Measurements from ENCODE around the gene SYNDIG1. TPM values are rescaled to one million over a fixed set of nuclear protein-coding genes. Genes with fewer than 3 reads are reported as not detected.

Gene SYNDIG1
- total RNA-seq, 1 donor from 2014 or later: 5.7 TPM

- Mint-ChIP-seq H3K9me3 (ENCODE audit: unreplicated experiment) (peaks cover 3% of the 10 kb centered on the region), H3K27me3 (ENCODE audit: low read depth, unreplicated experiment) (peaks cover 3% of the 10 kb centered on the region), H3K4me3 (ENCODE audit: unreplicated experiment) (no peak overlapping the region), H3K36me3 (ENCODE audit: low read depth, unreplicated experiment) (peaks cover 37% of the 10 kb centered on the region), H3K4me1 (ENCODE audit: low read depth, unreplicated experiment) (no peaks in the 10 kb centered on the region), H3K27ac (ENCODE audit: unreplicated experiment) (no peak overlapping the region)
- Histone ChIP-seq H3K4me2 (ENCODE audit: low read length) (no peak overlapping the region), H3K4me1 (ENCODE audit: insufficient read depth, low read length) (no peaks in the 10 kb centered on the region), H3K36me3 (ENCODE audit: insufficient read depth, low read length) (no peaks in the 10 kb centered on the region), H3K4me3 (ENCODE audit: insufficient read depth, low read depth, low read length) (no peak overlapping the region), H3K9me3 (ENCODE audit: insufficient read depth, low read depth, low read length) (no peaks in the 10 kb centered on the region), H2AFZ (ENCODE audit: low read depth, low read length) (no peak overlapping the region), H4K20me1 (ENCODE audit: insufficient read depth, low read length) (no peaks in the 10 kb centered on the region), H3K27ac (ENCODE audit: low read depth, low read length) (no peak overlapping the region), H3K79me2 (ENCODE audit: insufficient read depth, low read length) (no peaks in the 10 kb centered on the region), H3K9ac (ENCODE audit: low read length) (no peak overlapping the region), H3K27me3 (ENCODE audit: insufficient read depth, low read length) (no peaks in the 10 kb centered on the region)
- TF ChIP-seq CTCF (IDR thresholded peaks at IDR 0.05; ENCODE audit: insufficient read depth, low read depth, low read length) (no peak), EZH2 (IDR thresholded peaks at IDR 0.05; ENCODE audit: insufficient read depth, low read length) (no peak)
- DNase-seq (ENCODE audit: low read depth) (no peak), FAIRE-seq (no peak)
Measured at GRCh38 chr20:24543741-24544140, 74.3 kb downstream of the SYNDIG1 start.

- no peak for DNase-seq (ENCODE audit: low read depth)
- H3K4me1 Mint-ChIP-seq (ENCODE audit: low read depth, unreplicated experiment): no peaks in the 10 kb centered on the region
Measured at GRCh38 chr20:24544371-24544770, 74.9 kb downstream of the SYNDIG1 start.

More at GRCh38 chr20:24544371-24544770, 74.9 kb downstream of the SYNDIG1 start:
- peaks cover 3% of the 10 kb centered on the region for H3K27me3 Mint-ChIP-seq (ENCODE audit: low read depth, unreplicated experiment)
- H2AFZ ChIP-seq (ENCODE audit: low read depth, low read length): no peak overlapping the region
- H3K4me3 ChIP-seq (ENCODE audit: insufficient read depth, low read depth, low read length): no peak overlapping the region
- peaks cover 37% of the 10 kb centered on the region for H3K36me3 Mint-ChIP-seq (ENCODE audit: low read depth, unreplicated experiment)
- H3K9me3 Mint-ChIP-seq (ENCODE audit: unreplicated experiment): peaks cover 3% of the 10 kb centered on the region
- H3K4me2 ChIP-seq (ENCODE audit: low read length): no peak overlapping the region
- H3K79me2 ChIP-seq (ENCODE audit: insufficient read depth, low read length): no peaks in the 10 kb centered on the region
- H3K27ac Mint-ChIP-seq (ENCODE audit: unreplicated experiment): no peak overlapping the region
- no peaks in the 10 kb centered on the region for H3K4me1 ChIP-seq (ENCODE audit: insufficient read depth, low read length)
- no peak overlapping the region for H3K27ac ChIP-seq (ENCODE audit: low read depth, low read length)
- TF ChIP-seq EZH2 (IDR thresholded peaks at IDR 0.05; ENCODE audit: insufficient read depth, low read length): no peak
- no peak for TF ChIP-seq CTCF (IDR thresholded peaks at IDR 0.05; ENCODE audit: insufficient read depth, low read depth, low read length)
- no peaks in the 10 kb centered on the region for H3K36me3 ChIP-seq (ENCODE audit: insufficient read depth, low read length)
- H4K20me1 ChIP-seq (ENCODE audit: insufficient read depth, low read length): no peaks in the 10 kb centered on the region
- no peaks in the 10 kb centered on the region for H3K9me3 ChIP-seq (ENCODE audit: insufficient read depth, low read depth, low read length)
- H3K9ac ChIP-seq (ENCODE audit: low read length): no peak overlapping the region
- no peaks in the 10 kb centered on the region for H3K27me3 ChIP-seq (ENCODE audit: insufficient read depth, low read length)
- FAIRE-seq: no peak
- no peak overlapping the region for H3K4me3 Mint-ChIP-seq (ENCODE audit: unreplicated experiment)

Data from astrocyte (in vitro differentiated cells and primary cell).